GM12878 (cell line): ENCODE data around the gene BGLAP. TPM values are rescaled to one million over a fixed set of nuclear protein-coding genes. Genes with fewer than 3 reads are reported as not detected.

Experiments
- ATAC-seq: fragments of 200-7000 bp; cut with Tn5 transposase; 3 replicates; pipeline ENCODE4 v1.9.1; 2020; ENCODE audit warnings: mild to moderate bottlenecking, moderate library complexity
- BruUV-seq: library from RNA; stranded (reverse); fragments of 400-500 nt; replicated peaks from 2 replicates; lab custom pipeline; 2021; lab: Mats Ljungman, UMichigan
- CTCF ChIA-PET: fragments of 300-600 bp; sonication (Branson Sonifier 250); formaldehyde crosslinking; extraction: SDS; loops from one replicate; lab custom pipeline; 2021; ENCODE audit warnings: inconsistent platforms; lab: Yijun Ruan, JAX
- POLR2A ChIA-PET: fragments of 350-600 bp; formaldehyde crosslinking; extraction: SDS; loops from one replicate; lab custom pipeline; 2021; ENCODE audit warnings: inconsistent platforms; lab: Charles Lee
- RAD21 ChIA-PET: fragments of 300-600 bp; sonication (Branson Sonifier 250); formaldehyde crosslinking; loops from one replicate; lab custom pipeline; 2023; ENCODE audit warnings: antibody characterized with exemption; ENCODE audit not compliant: unreplicated experiment; lab: Charles Lee
- SMC1A ChIA-PET: fragments of 300-600 bp; sonication (Branson Sonifier 250); formaldehyde crosslinking; loops from one replicate; lab custom pipeline; 2023; ENCODE audit not compliant: unreplicated experiment, uncharacterized antibody; lab: Charles Lee
- DNase-seq: peaks from one replicate; pipeline ENCODE4 v3.0.0-alpha.2; 2011; ENCODE audit warnings: low read depth, low spot score
- FAIRE-seq: peaks from 3 replicates; lab custom pipeline; 2011; peaks lifted over from hg19 to GRCh38; lab: Jason Lieb, UNC
- H2AFZ ChIP-seq: 2 replicates; pipeline ENCODE4 v1.6.0; 2011; ENCODE audit warnings: low read depth, low read length, control low read depth; ENCODE audit not compliant: control insufficient read depth
- H3K27ac ChIP-seq: 2 replicates; pipeline ENCODE4 v1.5.1; 2011; ENCODE audit warnings: control low read depth; ENCODE audit not compliant: control insufficient read depth, insufficient read depth
- H3K27me3 ChIP-seq, 2 experiments: replicated peaks in 1 of 2; 2 replicates each; pipeline versions ENCODE4 v1.6.0 to v1.6.1; 2011; ENCODE audit warnings: low read length in 1 of 2; ENCODE audit not compliant: control insufficient read depth in 2 of 2, insufficient read depth in 2 of 2
- H3K36me3 ChIP-seq, 2 experiments: 2 replicates each; pipeline ENCODE4 v1.5.1; 2011; ENCODE audit warnings: low read length in 1 of 2; ENCODE audit not compliant: control insufficient read depth in 2 of 2, insufficient read depth in 2 of 2
- H3K4me1 ChIP-seq: 2 replicates; pipeline ENCODE4 v1.6.1; 2011; ENCODE audit warnings: mild to moderate bottlenecking, low read length, moderate library complexity, mixed read lengths; ENCODE audit not compliant: control insufficient read depth, insufficient read depth
- H3K4me2 ChIP-seq: 2 replicates; pipeline ENCODE4 v1.6.0; 2011; ENCODE audit warnings: control low read depth; ENCODE audit not compliant: control insufficient read depth, insufficient read depth
- H3K4me3 ChIP-seq: fragments of 200-600 bp; sonication (generic); 2 replicates; pipeline ENCODE4 v1.5.1; 2016
- H3K79me2 ChIP-seq: 2 replicates; pipeline ENCODE4 v1.6.0; 2011; ENCODE audit warnings: low read length; ENCODE audit not compliant: control insufficient read depth, insufficient read depth
- H3K9ac ChIP-seq: 2 replicates; pipeline ENCODE4 v1.8.0; 2011; ENCODE audit warnings: low read length, control low read depth, mixed read lengths; ENCODE audit not compliant: control insufficient read depth, insufficient read depth
- H3K9me3 ChIP-seq: replicated peaks from 3 replicates; pipeline ENCODE4 v1.5.1; 2011; ENCODE audit warnings: mild to moderate bottlenecking, low read length; ENCODE audit not compliant: control insufficient read depth, insufficient read depth
- H4K20me1 ChIP-seq: 2 replicates; pipeline ENCODE4 v1.6.0; 2011; ENCODE audit not compliant: control insufficient read depth, insufficient read depth
- CHD2 ChIP-seq: IDR thresholded peaks from 2 replicates; pipeline ENCODE4 v1.6.1; 2011; ENCODE audit warnings: low read depth, low read length, improper control_type of control experiment, borderline replicate concordance
- CHD4 ChIP-seq: fragments of 200-600 bp; sonication (generic); IDR thresholded peaks from 2 replicates; pipeline ENCODE4 v1.6.1; 2016; ENCODE audit warnings: mild to moderate bottlenecking
- HDAC2 ChIP-seq: fragments of 200-600 bp; sonication (generic); IDR thresholded peaks from 2 replicates; pipeline ENCODE4 v1.6.1; 2017
- IKZF1 ChIP-seq: fragments of 450-650 bp; conservative IDR thresholded peaks from 2 replicates; pipeline ENCODE4 v1.6.1; 2017; ENCODE audit warnings: antibody characterized with exemption, mild to moderate bottlenecking
- MYC ChIP-seq: IDR thresholded peaks from 2 replicates; pipeline ENCODE4 v1.6.1; 2011; ENCODE audit warnings: mild to moderate bottlenecking, low read length, moderate library complexity, inconsistent platforms; ENCODE audit not compliant: insufficient read depth, insufficient replicate concordance, insufficient read length, severe bottlenecking
- NR2C2 ChIP-seq: IDR thresholded peaks from 2 replicates; pipeline ENCODE4 v1.6.1; 2011; ENCODE audit warnings: borderline replicate concordance, low read depth; ENCODE audit not compliant: control insufficient read depth, insufficient read length
- NR2F1 ChIP-seq: fragments of 450-650 bp; conservative IDR thresholded peaks from 2 replicates; pipeline ENCODE4 v1.6.1; 2017; ENCODE audit warnings: mild to moderate bottlenecking
- PML ChIP-seq: IDR thresholded peaks from 2 replicates; pipeline ENCODE4 v1.6.1; 2012; ENCODE audit warnings: low read length, inconsistent platforms
- POLR2A ChIP-seq: IDR thresholded peaks from 2 replicates; pipeline ENCODE4 v1.6.1; 2011; ENCODE audit warnings: low read depth, mild to moderate bottlenecking, low read length
- RAD21 ChIP-seq: IDR thresholded peaks from 2 replicates; pipeline ENCODE4 v1.6.1; 2011; ENCODE audit warnings: mild to moderate bottlenecking, low read depth, low read length, moderate library complexity; ENCODE audit not compliant: insufficient read depth
- RBBP5 ChIP-seq: fragments of 200-600 bp; sonication (generic); conservative IDR thresholded peaks from 2 replicates; pipeline ENCODE4 v1.6.1; 2016
- STAT3 ChIP-seq: IDR thresholded peaks from 2 replicates; pipeline ENCODE4 v1.6.1; 2011; ENCODE audit warnings: low read depth, low read length, improper control_type of control experiment
- TCF7 ChIP-seq: IDR thresholded peaks from 2 replicates; pipeline ENCODE4 v1.6.1; 2014; ENCODE audit warnings: antibody characterized with exemption, borderline replicate concordance
- ZSCAN29 ChIP-seq: fragments of 450-650 bp; IDR thresholded peaks from 2 replicates; pipeline ENCODE4 v1.6.1; 2017; ENCODE audit warnings: mild to moderate bottlenecking, moderate library complexity
- WGBS: methylation state at CpG from one replicate; pipeline ENCODE4 v1.1.6; 2016; ENCODE audit warnings: low lambda C conversion rate; ENCODE audit not compliant: insufficient replicate concordance, insufficient coverage; ENCODE audit errors: missing lambda C conversion rate; 5-methylcytosine and 5-hydroxymethylcytosine counted together
- in situ Hi-C: fragments of 300-500 bp; cut with MboI; formaldehyde crosslinking; loops from 9 replicates; pipeline ENCODE4 v1.14.3; 2018; ENCODE audit warnings: mixed read lengths
- intact Hi-C: fragments of 100-400 bp; cut with micrococcal nuclease; formaldehyde crosslinking; loops from one replicate; pipeline ENCODE4 v1.14.2; 2022; ENCODE audit not compliant: unreplicated experiment
- polyA plus RNA-seq, 11 experiments: library from polyadenylated mRNA; depleted of rRNA in 4 of 11; unstranded in 6 of 11; stranded (reverse) in 5 of 11; fragments of >200 nt; fragmentation: Nextera tagmentation in 4 of 11; fragmentation: Illumina TruSeq in 1 of 11; extraction: Ambion mirVana in 4 of 11; extraction: Trizol in 1 of 11; gene quantifications; 1 replicate in 1 of 11; 2 replicates in 10 of 11; pipeline versions ENCODE4 v1.2.1 to v1.2.3, GENCODE V29; 2011 to 2016; ENCODE audit warnings: inconsistent platforms in 2 of 11, missing spikeins in 2 of 11, low read depth in 1 of 11
- total RNA-seq, 4 experiments: library from RNA; depleted of rRNA in 3 of 4; stranded (reverse); fragments of >200 nt in 3 of 4; fragmentation: Illumina TruSeq in 1 of 4; extraction: Trizol in 1 of 4; gene quantifications; 2 replicates each; pipeline versions ENCODE4 v1.2.1 to v1.2.3, GENCODE V29; 2013 to 2021
- TF ChIP-seq, protein P1 (sequence below): fragments of 450-650 bp; IDR thresholded peaks from 2 replicates; pipeline ENCODE4 v1.6.1; 2014; ENCODE audit warnings: mild to moderate bottlenecking

BGLAP gene
- total and polyA plus RNA-seq, 10 of the 15 experiments (the other 5 are each of a cell fraction or from before 2014, with no cell fraction given) = 0.20 to 1.8 (median 0.40) TPM; not detected in 3

- H3K4me1 ChIP-seq = peaks cover 11% of the 10 kb centered on the region
- TF ChIP-seq HDAC2 (no peak), PML (no peak), TCF7 (no peak), CHD2 (no peak), MYC (no peak), IKZF1 (no peak), STAT3 (no peak), NR2F1 (no peak), RAD21 (no peak), RBBP5 (no peak), NR2C2 (no peak), CHD4 (no peak), ZSCAN29 (no peak), POLR2A (no peak)
- TF ChIP-seq, protein P1, sequence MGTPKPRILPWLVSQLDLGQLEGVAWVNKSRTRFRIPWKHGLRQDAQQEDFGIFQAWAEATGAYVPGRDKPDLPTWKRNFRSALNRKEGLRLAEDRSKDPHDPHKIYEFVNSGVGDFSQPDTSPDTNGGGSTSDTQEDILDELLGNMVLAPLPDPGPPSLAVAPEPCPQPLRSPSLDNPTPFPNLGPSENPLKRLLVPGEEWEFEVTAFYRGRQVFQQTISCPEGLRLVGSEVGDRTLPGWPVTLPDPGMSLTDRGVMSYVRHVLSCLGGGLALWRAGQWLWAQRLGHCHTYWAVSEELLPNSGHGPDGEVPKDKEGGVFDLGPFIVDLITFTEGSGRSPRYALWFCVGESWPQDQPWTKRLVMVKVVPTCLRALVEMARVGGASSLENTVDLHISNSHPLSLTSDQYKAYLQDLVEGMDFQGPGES = no peak
- TF ChIP-seq, all 136 proteins: peak for 0
- Histone ChIP-seq H4K20me1 (no peaks in the 10 kb centered on the region), H3K4me2 (peak overlapping the region; percentile 60), H3K9me3 (no peaks in the 10 kb centered on the region), H2AFZ (no peak overlapping the region), H3K4me3 (peak overlapping the region; percentile 46; the same call in 1 of the 2 replicates), H3K27ac (peak overlapping the region; percentile 15; the same call in 1 of the 2 replicates), H3K9ac (no peak overlapping the region), H3K36me3 (peaks cover 6% of the 10 kb centered on the region in 2 experiments; a peak in 3 of 4 replicates), H3K27me3 (no peaks in the 10 kb centered on the region), H3K79me2 (peaks cover 73% of the 10 kb centered on the region)
- ChIA-PET SMC1A (interaction anchor here (0.9 to 6.5 kb wide), 8 partner anchors 15 to 49 kb away, joined by 3 to 50 read pairs (median 18); partner anchors contain the start of genes PMF1 and SEMA4A), POLR2A (interaction anchor here (0.5 to 11.8 kb wide), 6 partner anchors 15 to 79 kb away, joined by 3 to 158 read pairs (median 5); partner anchors contain the start of genes PMF1 and SEMA4A), RAD21 (interaction anchor here (0.9 to 7.4 kb wide), 5 partner anchors 15 to 123 kb away, joined by 3 to 139 read pairs (median 44); partner anchors contain the start of genes PMF1 and SEMA4A), CTCF (interaction anchor here (0.6 to 7.2 kb wide), 7 partner anchors 17 to 123 kb away, joined by 3 to 76 read pairs (median 5); partner anchors contain the start of gene PMF1)
- no TSS peak for BruUV-seq
- FAIRE-seq (no peak), ATAC-seq (no peak), DNase-seq (no peak)
- in situ Hi-C loops (no loop called here), intact Hi-C loops (no loop called here)
- WGBS = 50% methylated on average over 2 of the region's 2 CpGs
Observed at GRCh38 chr1:156196445-156196844, 45.5 kb upstream of the BGLAP start.
